GM19043 (cell line): ENCODE measurements around the gene OR1G1.
"Not testable (repeated sequence)": the region's sequence is repeated elsewhere in the genome, so short reads cannot be mapped to it uniquely, and the experiment has no call there.

Experiments
- ATAC-seq: cut with Tn5 transposase; IDR thresholded peaks from one replicate; pipeline ENCODE4 v1.9.1; 2021; ENCODE audit warnings: low read depth; ENCODE audit not compliant: unreplicated experiment

The OR1G1 gene

GRCh38 chr17:3127451-3127850 lies at the start of gene OR1G1:
OR1G1 (minus strand) TSS chr17:3127551; CDS start chr17:3127551, 0 bp downstream.
- ATAC-seq: no peak

DNA sequence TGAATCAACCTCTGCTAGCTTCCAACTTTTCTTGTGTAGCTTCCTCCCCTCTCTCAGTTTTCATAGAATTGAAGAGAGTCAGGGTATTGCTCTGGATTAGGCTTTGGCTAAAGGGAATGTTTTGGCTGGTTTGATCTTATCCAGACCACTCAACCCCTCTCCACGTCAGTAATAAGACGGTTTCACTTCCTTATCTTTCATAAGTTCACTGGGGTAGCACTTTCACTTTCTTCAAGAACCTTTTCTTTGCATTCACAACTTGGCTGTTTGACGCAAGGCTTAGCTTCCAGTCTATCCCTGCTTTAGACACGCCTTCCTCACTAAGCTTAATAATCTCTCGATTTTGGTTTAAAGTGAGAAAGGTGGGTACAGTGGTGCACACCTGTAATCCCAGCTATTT lies 40.2 kb upstream of the OR1G1 start:
- ATAC-seq: no peak

GRCh38 chr17:3157218-3157617 lies 29.9 kb upstream of the OR1G1 start:
- ATAC-seq: no peak

DNA sequence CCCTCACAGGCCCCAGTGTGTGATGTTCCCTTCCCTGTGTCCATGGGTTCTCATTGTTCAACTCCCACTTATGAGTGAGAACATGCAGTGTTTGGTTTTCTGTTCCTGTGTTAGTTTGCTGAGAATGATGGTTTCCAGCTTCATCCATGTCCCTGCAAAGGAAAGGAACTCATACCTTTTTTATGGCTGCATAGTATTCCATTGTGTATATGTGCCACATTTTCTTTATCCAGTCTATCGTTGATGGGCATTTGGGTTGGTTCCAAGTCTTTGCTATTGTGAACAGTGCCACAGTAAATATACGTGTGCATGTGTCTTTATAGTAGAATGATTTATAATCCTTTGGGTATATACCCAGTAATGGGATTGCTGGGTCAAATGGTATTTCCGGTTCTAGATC lies 10.1 kb upstream of the OR1G1 start:
- not testable (repeated sequence) for ATAC-seq

DNA sequence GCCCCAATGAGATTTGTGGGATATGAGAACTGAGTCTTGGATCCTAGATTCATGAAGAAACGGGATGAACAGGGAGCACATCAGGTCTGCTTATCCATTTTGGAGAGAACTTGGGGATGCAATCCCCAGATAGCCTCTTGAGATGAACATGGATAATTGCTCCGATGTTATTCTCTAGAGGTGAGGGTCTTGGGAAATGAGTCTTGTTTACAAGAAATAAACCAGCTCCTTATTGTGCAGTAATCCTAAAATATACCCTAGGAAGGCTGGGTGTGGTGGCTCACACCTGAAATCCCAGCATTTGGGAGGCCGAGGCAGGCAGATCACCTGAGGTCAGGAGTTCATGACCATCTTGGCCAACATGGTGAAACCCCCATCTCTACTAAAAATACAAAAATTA lies 23.0 kb downstream of the OR1G1 start, which contains the start of gene OR1D2:
TSS of gene OR1D2 (minus strand) at position 101 of the 400 bp plus-strand sequence. CDS start 11,426 bp downstream, outside the sequence.
- ATAC-seq: no peak
